Prostate gland (tissue), 2 donors: ENCODE measurements around the gene POMC.

Experiments
- POLR2AphosphoS5 ChIP-seq: sonication (generic); formaldehyde crosslinking; IDR thresholded peaks from one replicate; pipeline ENCODE4 v1.6.1; 2017; ENCODE audit warnings: antibody characterized with exemption
- TF ChIP-seq, protein P1 (sequence below), 4 experiments: fragments of 200-600 bp in 2 of 4; fragments of 450-650 bp in 2 of 4; sonication (generic) in 2 of 4; IDR thresholded peaks; 1 replicate in 3 of 4; 2 replicates in 1 of 4; pipeline ENCODE4 v1.5.1; 2016 to 2019; ENCODE audit warnings: antibody characterized with exemption in 4 of 4, mild to moderate bottlenecking in 2 of 4, moderate library complexity in 2 of 4

DNA sequence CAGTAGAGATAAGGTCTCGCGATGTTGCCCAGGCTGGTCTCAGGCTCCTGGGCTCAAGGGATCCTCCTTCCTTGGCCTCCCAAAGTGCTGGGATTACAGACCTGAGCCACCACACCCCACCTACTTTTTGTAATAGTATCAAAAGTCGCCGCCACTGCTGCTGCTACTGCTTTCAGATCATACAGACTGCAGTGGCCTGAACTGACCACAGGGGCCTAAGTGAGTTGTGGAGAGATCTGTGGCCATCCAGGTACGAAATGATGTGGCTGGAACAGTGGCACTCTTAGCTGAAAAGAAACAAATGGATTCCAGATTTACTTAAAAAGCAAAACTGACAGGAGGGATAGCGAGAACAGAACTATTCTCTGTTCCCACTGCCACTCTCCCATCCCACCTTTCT lies 32.9 kb upstream of the POMC start:
- TF ChIP-seq, protein P1, sequence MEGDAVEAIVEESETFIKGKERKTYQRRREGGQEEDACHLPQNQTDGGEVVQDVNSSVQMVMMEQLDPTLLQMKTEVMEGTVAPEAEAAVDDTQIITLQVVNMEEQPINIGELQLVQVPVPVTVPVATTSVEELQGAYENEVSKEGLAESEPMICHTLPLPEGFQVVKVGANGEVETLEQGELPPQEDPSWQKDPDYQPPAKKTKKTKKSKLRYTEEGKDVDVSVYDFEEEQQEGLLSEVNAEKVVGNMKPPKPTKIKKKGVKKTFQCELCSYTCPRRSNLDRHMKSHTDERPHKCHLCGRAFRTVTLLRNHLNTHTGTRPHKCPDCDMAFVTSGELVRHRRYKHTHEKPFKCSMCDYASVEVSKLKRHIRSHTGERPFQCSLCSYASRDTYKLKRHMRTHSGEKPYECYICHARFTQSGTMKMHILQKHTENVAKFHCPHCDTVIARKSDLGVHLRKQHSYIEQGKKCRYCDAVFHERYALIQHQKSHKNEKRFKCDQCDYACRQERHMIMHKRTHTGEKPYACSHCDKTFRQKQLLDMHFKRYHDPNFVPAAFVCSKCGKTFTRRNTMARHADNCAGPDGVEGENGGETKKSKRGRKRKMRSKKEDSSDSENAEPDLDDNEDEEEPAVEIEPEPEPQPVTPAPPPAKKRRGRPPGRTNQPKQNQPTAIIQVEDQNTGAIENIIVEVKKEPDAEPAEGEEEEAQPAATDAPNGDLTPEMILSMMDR (IDR thresholded peaks at IDR 0.05), result no peak
- no peak for TF ChIP-seq POLR2AphosphoS5
